Measurements from ENCODE around the gene CTTNBP2. TPM values are rescaled to one million over a fixed set of nuclear protein-coding genes. Genes with fewer than 3 reads are reported as not detected.
"Not testable (repeated sequence)": the region's sequence is repeated elsewhere in the genome, so short reads cannot be mapped to it uniquely, and the experiment has no call there.

CTTNBP2 gene
- total RNA-seq, 1 donor from 2014 or later, result 21.5 TPM

- DNase-seq (ENCODE audit: low spot score) (no peak), ATAC-seq (no peak)
- intact Hi-C loops (cut with DNase I), result no loop called here
These were observed 155.0 kb downstream of the CTTNBP2 start for GRCh38 chr7:117718116-117718835.

- intact Hi-C loops (cut with DNase I), result no loop called here
These were observed 155.9 kb downstream of the CTTNBP2 start for GRCh38 chr7:117717357-117717756.

GRCh38 chr7:117716707-117717299 lies 156.4 kb downstream of the CTTNBP2 start:
- intact Hi-C loops (cut with DNase I), result no loop called here
- DNase-seq (ENCODE audit: low spot score) (no peak), ATAC-seq (no peak)

More at GRCh38 chr7:117717357-117717756, 155.9 kb downstream of the CTTNBP2 start:
- DNase-seq (ENCODE audit: low spot score) (no peak), ATAC-seq (no peak)

DNA sequence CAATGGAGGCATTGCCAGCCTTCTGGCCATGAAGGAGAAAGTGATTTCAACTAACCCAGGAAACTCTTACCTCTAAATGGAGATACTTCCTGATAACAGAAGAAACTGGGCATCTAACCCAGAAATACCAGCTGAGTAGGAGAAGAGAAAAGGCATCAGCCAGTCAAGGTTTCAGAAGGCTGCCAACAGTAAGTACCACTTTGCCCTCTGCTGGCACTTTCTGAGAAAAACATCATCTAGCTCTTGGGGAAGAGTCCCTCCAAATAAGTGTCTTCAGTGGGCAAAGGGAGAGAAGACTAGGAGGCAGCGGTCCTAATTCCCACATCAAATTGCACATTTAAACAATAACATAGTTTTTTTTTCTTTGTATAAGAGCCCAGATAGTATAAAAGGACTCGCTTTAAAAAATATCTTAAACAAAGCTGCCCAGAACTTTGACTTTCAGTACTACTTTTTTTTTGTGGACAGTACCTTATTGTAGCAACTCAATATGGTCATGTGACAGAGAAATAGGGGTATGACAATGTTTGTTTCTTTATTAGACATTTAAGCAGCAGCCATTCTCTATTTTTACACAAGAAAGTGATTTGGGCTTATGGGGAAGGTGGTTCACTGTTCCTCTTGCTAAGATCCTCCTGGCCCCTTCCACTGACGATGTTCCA lies 157.3 kb downstream of the CTTNBP2 start:
- DNase-seq (ENCODE audit: low spot score), result no peak
- intact Hi-C loops (cut with DNase I), result no loop called here
- ATAC-seq, result no peak

DNA sequence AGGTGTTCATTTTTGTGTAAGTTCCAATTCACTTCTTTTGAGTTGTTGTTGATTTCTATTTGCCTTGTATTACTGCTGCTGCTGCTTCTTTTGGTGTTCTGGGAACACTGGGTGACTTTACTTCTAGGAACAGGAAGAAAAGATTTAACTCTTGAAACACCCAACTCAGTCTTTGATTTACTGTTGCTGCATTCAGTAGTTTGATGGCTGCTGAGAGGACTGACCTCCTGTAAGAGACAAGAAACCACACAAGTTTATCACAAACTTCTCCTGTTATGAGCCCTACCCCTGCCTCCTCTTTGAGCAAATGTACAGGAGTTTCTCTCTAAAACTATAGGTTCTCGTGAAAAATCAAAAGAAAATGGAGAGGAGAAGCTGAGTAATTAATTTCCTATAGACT lies 161.7 kb downstream of the CTTNBP2 start:
- intact Hi-C loops (cut with DNase I), result no loop called here
- DNase-seq (ENCODE audit: low spot score) (no peak), ATAC-seq (no peak)

GRCh38 chr7:117708173-117708572 lies 165.1 kb downstream of the CTTNBP2 start:
- ATAC-seq; intact Hi-C loops (cut with DNase I): not testable (repeated sequence)

DNA sequence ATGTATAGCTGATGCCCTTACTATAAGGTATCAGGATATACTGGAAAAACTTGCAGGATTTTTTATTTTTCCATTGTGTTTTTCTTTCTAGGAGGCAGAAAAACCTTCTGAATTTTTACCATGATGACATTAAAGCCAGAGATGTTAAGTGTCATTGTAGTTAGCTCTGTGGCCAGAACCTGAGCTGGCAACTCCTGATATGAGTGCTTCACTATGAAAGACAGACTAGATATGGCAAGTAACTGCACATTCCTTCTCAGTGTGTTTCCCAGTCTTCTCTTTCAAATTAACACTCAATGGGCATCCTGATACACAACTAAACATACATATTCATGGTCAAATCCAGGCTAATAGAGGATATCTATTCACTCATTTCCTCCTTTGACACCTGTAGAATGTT lies 166.2 kb downstream of the CTTNBP2 start:
- intact Hi-C loops (cut with DNase I), result no loop called here
- ATAC-seq, result no peak
- no peak for DNase-seq (ENCODE audit: low spot score)

More at GRCh38 chr7:117708173-117708572, 165.1 kb downstream of the CTTNBP2 start:
- not testable (repeated sequence) for DNase-seq (ENCODE audit: low spot score)

- ATAC-seq, result no peak
- DNase-seq (ENCODE audit: low spot score), result no peak
- intact Hi-C loops (cut with DNase I), result no loop called here
These were observed 167.0 kb downstream of the CTTNBP2 start for GRCh38 chr7:117706210-117706609.

DNA sequence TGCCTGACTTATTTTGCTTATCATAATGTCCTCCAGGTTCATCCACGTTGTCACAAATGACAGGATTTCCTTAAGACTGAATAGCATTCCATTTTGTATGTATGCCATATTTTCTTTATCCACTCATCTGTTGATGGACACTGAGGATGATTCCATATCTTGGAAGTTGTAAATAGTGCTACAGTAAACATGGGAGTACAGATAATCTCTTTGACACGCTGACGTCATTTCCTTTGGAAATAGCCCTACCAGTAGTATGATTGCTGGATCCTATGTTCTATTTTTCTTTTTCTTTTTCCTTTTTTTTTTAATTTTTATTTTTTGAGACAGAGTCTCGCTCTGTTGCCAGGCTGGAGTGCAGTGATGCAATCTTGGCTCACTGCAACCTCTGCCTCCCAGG lies 167.6 kb downstream of the CTTNBP2 start:
- intact Hi-C loops (cut with DNase I), result no loop called here
- ATAC-seq, result no peak
- no peak for DNase-seq (ENCODE audit: low spot score)

DNA sequence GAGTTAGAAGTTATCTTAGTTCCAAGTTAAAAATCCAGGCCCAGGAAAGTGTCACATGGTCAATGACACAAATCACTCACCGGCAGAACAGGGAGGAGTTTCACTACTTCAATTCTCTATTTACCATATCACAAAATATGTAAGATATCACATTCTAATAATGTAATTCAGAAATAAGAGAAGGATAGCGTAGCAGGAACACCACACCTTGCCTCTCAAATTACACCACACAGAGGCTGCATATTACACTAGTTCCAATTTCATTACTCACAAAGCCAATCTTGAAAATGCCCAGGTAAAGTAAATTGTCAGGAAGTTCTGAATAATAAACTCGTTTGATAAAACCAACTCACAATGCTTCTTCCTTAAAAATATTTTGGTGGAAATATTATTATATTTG lies 169.2 kb downstream of the CTTNBP2 start:
- no peak for ATAC-seq
- intact Hi-C loops (cut with DNase I), result no loop called here
- no peak for DNase-seq (ENCODE audit: low spot score)

GRCh38 chr7:117698018-117698417 lies 175.2 kb downstream of the CTTNBP2 start:
- peak; percentile 67 for ATAC-seq
- intact Hi-C loops (cut with DNase I), result no loop called here

DNA sequence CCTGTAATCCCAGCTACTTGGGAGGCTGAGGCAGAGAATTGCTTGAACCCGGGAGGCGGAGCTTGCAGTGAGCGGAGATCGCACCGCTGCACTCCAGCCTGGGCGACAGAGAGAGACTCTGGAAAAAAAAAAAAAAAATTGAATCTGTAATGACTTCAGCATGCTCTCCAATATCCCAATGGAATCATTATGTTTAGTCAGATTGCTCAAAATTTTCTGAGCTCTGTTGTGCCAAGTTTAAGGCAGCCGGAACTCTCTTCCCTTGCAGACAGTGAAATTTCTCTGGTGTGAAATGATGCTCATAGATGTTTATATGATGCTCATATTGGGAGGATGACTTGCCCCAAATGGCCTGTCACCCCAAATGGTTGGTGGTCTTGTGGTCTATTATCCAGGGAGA lies 180.9 kb downstream of the CTTNBP2 start:
- intact Hi-C loops (cut with DNase I), result no loop called here
- DNase-seq (ENCODE audit: low spot score), result no peak
- ATAC-seq, result peak; percentile 77

More at GRCh38 chr7:117698018-117698417, 175.2 kb downstream of the CTTNBP2 start:
- DNase-seq (ENCODE audit: low spot score), result no peak

DNA sequence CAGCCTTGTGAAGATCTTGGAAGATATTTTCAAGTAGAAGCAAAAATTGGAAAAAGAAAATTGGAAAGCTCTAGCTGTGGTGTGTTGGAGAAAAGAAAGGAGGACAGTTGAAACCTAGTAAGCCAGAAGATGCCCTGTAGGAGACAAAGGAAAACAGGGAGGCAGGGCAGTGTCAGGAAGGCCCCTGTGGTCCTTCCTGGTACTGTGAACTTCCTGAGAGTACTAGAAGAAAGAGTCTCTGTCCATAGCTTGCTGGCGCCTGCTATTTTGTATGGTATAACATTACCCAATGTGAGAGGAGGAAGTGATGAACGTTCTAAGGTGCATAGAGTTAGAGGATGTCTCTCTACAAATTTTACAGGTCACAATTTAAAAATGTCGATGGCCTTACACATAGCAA lies 183.1 kb downstream of the CTTNBP2 start:
- DNase-seq (ENCODE audit: low spot score) (no peak), ATAC-seq (no peak)
- intact Hi-C loops (cut with DNase I), result no loop called here

DNA sequence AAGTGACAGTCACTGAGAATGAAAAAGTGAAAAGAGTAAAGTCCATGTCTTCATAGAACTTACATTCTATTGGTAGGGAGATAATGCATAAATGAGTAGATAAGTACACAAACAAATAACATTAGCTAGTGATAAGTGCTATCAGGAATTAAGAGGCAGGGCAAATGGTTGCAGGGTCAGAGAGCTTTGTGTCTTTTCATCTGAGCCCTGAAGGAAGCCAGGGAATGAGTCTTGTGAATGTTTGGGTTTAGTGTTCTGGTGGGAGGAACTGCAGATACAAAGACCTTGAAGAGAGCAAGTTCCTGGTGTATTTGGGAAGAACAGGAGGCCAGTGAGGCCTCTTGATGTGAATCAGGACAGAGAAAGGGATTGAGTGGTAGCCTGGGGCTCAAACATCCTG lies 183.8 kb downstream of the CTTNBP2 start:
- no peak for ATAC-seq
- intact Hi-C loops (cut with DNase I), result no loop called here

GRCh38 chr7:117688126-117688525 lies 185.1 kb downstream of the CTTNBP2 start:
- intact Hi-C loops (cut with DNase I), result no loop called here
- ATAC-seq (no peak), DNase-seq (ENCODE audit: low spot score) (no peak)

More for the DNA sequence above, 183.8 kb downstream of the CTTNBP2 start:
- DNase-seq (ENCODE audit: low spot score), result no peak

DNA sequence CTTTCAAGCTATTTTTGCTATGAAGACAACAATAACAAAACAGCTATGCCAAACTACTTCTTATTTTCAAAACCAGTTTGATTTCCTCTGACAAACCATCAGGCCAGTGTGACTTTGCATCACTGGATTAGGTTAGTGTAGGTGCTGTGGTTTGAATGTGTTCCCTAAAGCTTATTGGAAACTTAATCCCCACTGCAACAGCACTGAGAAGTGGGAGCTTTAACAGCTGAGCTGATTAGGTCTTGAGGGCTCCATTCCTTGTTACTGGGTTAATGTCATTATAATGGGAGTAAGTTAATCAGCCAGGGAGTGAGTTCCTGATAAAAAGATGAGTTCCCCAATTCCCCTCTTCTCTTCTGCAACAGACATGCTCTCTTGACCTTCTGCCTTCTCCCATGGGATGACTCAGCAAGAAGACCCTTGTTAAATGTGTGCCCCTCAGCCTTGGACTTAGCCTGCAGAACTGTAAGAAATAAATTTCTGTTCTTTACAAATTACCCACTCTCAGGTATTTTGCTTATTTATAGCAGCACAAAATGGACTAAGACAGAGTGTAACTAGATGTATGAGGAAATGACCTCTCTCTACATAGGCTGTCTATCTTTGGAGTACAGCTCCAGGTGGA lies 186.8 kb downstream of the CTTNBP2 start:
- intact Hi-C loops (cut with DNase I), result no loop called here
- DNase-seq (ENCODE audit: low spot score) (no peak), ATAC-seq (no peak)

DNA sequence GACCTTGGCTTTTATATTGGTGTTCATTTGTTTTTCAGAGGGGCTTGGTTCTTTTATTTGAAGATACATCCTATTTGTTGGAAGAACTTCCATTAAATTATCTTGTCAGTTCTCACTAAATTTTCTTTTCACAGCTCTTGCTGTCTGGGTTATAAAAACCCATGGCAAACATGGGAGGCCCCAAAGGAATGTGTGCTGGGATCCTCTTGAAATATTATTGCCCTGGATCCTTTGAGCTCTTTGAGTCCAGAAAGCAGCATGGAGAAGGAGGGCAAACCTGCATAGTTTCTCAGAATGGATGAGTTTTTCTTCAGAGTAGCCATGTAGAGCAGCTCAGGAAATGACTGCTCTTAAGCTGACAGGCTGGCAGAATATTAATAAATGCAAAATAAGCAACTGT lies 187.4 kb downstream of the CTTNBP2 start:
- DNase-seq (ENCODE audit: low spot score) (no peak), ATAC-seq (no peak)
- intact Hi-C loops (cut with DNase I), result no loop called here

GRCh38 chr7:117683430-117684175 lies 189.6 kb downstream of the CTTNBP2 start:
- intact Hi-C loops (cut with DNase I), result no loop called here
- DNase-seq (ENCODE audit: low spot score) (no peak), ATAC-seq (no peak)
